ENCODE results near the gene C9orf50.
A peak's percentile ranks its signal among the peaks of the same experiment; 100 is the strongest.

Gene C9orf50

GRCh38 chr9:129568560-129569501, 52.1 kb downstream of the C9orf50 start:
- Histone ChIP-seq H3K9me3 (ENCODE audit: control insufficient read depth, insufficient read depth, low read depth, low read length) (no peaks in the 10 kb centered on the region), H3K4me3 (ENCODE audit: low read depth, low read length) (peak overlapping the region; percentile 30), H3K4me1 (ENCODE audit: control insufficient read depth, insufficient read depth, low read length) (no peaks in the 10 kb centered on the region), H3K36me3 (ENCODE audit: control insufficient read depth in 2 of 2, insufficient read depth in 1 of 2, low read length in 2 of 2) (no peaks in the 10 kb centered on the region), H3K27ac (ENCODE audit: extremely low read depth, low read depth, low read length) (no peak overlapping the region; the same call in 1 of the 2 replicates)
- POLR2A ChIA-PET, result interaction anchor here (0.6 to 1.6 kb wide), 5 partner anchors 21 to 367 kb away, joined by 3 to 7 read pairs (median 3); partner anchors contain the start of gene NTMT1
- CTCF ChIA-PET, result interaction anchor here (0.8 to 1.7 kb wide), 5 partner anchors 7 to 85 kb away, joined by 3 to 4 read pairs (median 3); no protein-coding TSS in a partner anchor
- no peak for TF ChIP-seq ZBTB44 (tag by site-specific recombination; IDR thresholded peaks at IDR 0.05)
- TF ChIP-seq ZNF518A (tag by site-specific recombination; conservative IDR thresholded peaks at IDR 0.05; ENCODE audit: low read depth), result no peak
- peak; percentile 38; the same call in 1 of the 2 replicates for TF ChIP-seq TCF7L2 (IDR thresholded peaks at IDR 0.05; ENCODE audit: borderline replicate concordance, low read depth, low read length)
- no peak for TF ChIP-seq ZNF580 (tag by site-specific recombination; IDR thresholded peaks at IDR 0.05)
- no peak for TF ChIP-seq ZSCAN16 (tag by site-specific recombination; IDR thresholded peaks at IDR 0.05)
- no peak for TF ChIP-seq ZNF211 (tag by site-specific recombination; IDR thresholded peaks at IDR 0.05; ENCODE audit: low read depth)
- no peak for TF ChIP-seq ZNF426 (tag by site-specific recombination; IDR thresholded peaks at IDR 0.05)
- no peak for TF ChIP-seq ZNF837 (tag by site-specific recombination; IDR thresholded peaks at IDR 0.05)
- TF ChIP-seq MYNN (tag by site-specific recombination; IDR thresholded peaks at IDR 0.05; ENCODE audit: borderline replicate concordance), result no peak
- TF ChIP-seq ZSCAN18 (tag by site-specific recombination; IDR thresholded peaks at IDR 0.05), result no peak
- no peak for TF ChIP-seq ZNF155 (tag by site-specific recombination; IDR thresholded peaks at IDR 0.05)
- TF ChIP-seq ZNF449 (tag by site-specific recombination; IDR thresholded peaks at IDR 0.05), result no peak
- TF ChIP-seq ZNF174 (tag by site-specific recombination; IDR thresholded peaks at IDR 0.05), result no peak
- TF ChIP-seq ZNF221 (tag by site-specific recombination; IDR thresholded peaks at IDR 0.05; ENCODE audit: borderline replicate concordance), result no peak
- no peak for TF ChIP-seq PRDM10 (tag by site-specific recombination; IDR thresholded peaks at IDR 0.05)
- TF ChIP-seq ZNF473 (tag by site-specific recombination; IDR thresholded peaks at IDR 0.05), result no peak
- no peak for TF ChIP-seq ZNF792 (tag by site-specific recombination; IDR thresholded peaks at IDR 0.05)
- TF ChIP-seq EGR2 (tag by site-specific recombination; IDR thresholded peaks at IDR 0.05; ENCODE audit: low read depth), result peak; percentile 84
- no peak for TF ChIP-seq ZNF280C (tag by site-specific recombination; IDR thresholded peaks at IDR 0.05)
